Measurements from ENCODE around the gene TSSC4. TPM values are rescaled to one million over a fixed set of nuclear protein-coding genes. Genes with fewer than 3 reads are reported as not detected.

TSSC4 gene
- total and polyA plus RNA-seq, 2 of the 13 experiments (the other 11 are each of a cell fraction or from before 2014, with no cell fraction given): 16.2 to 58.6 TPM

- no peak for TF ChIP-seq GMEB2 (CRISPR knock-in tag; IDR thresholded peaks at IDR 0.05; ENCODE audit: low read depth)
- no peak for TF ChIP-seq FLYWCH1 (CRISPR knock-in tag; IDR thresholded peaks at IDR 0.05)
- TF ChIP-seq PLSCR1 (CRISPR knock-in tag; IDR thresholded peaks at IDR 0.05; ENCODE audit: borderline replicate concordance): no peak
- TF ChIP-seq IRF2 (CRISPR knock-in tag; IDR thresholded peaks at IDR 0.05): no peak; the same call in 1 of the 2 replicates
- TF ChIP-seq GTF3A (CRISPR knock-in tag; conservative IDR thresholded peaks at IDR 0.05): no peak
- no peak for TF ChIP-seq ZFP82 (CRISPR knock-in tag; IDR thresholded peaks at IDR 0.05; ENCODE audit: borderline replicate concordance)
- no peak for TF ChIP-seq DZIP1 (CRISPR knock-in tag; IDR thresholded peaks at IDR 0.05)
- no peak for TF ChIP-seq ZBTB46 (CRISPR knock-in tag; IDR thresholded peaks at IDR 0.05; ENCODE audit: borderline replicate concordance)
- no peak for TF ChIP-seq ZNF441 (CRISPR knock-in tag; IDR thresholded peaks at IDR 0.05; ENCODE audit: borderline replicate concordance)
- TF ChIP-seq ZNF724P (CRISPR knock-in tag; IDR thresholded peaks at IDR 0.05; ENCODE audit: borderline replicate concordance): 0 out of 2 replicates have a peak, but pooled peaks have one; percentile 35
- no peak for TF ChIP-seq ZNF747 (CRISPR knock-in tag; IDR thresholded peaks at IDR 0.05; ENCODE audit: borderline replicate concordance)
- no peak for TF ChIP-seq KDM5A (IDR thresholded peaks at IDR 0.05; ENCODE audit: borderline replicate concordance, low read length)
- no peak for TF ChIP-seq ETS1 (CRISPR knock-in tag; IDR thresholded peaks at IDR 0.05)
- TF ChIP-seq ZNF674 (CRISPR knock-in tag; IDR thresholded peaks at IDR 0.05; ENCODE audit: low read depth): no peak
- TF ChIP-seq ZNF558 (CRISPR knock-in tag; IDR thresholded peaks at IDR 0.05; ENCODE audit: borderline replicate concordance): no peak
- TF ChIP-seq KLF9 (CRISPR knock-in tag; IDR thresholded peaks at IDR 0.05; ENCODE audit: low read depth): no peak
- TF ChIP-seq ZNF362 (CRISPR knock-in tag; IDR thresholded peaks at IDR 0.05; ENCODE audit: borderline replicate concordance): no peak
- TF ChIP-seq ZNF670 (CRISPR knock-in tag; IDR thresholded peaks at IDR 0.05; ENCODE audit: borderline replicate concordance): no peak
Observed at GRCh38 chr11:2420502-2421225, 20.1 kb downstream of the TSSC4 start (continued).

Measured in HepG2 (cell line).